HT-29 (cell line): ENCODE data around the gene PRLHR. TPM values are rescaled to one million over a fixed set of nuclear protein-coding genes. Genes with fewer than 3 reads are reported as not detected.
"Not testable (repeated sequence)": the region's sequence is repeated elsewhere in the genome, so short reads cannot be mapped to it uniquely, and the experiment has no call there.

ENCODE experiments used
- DNase-seq: peaks from one replicate; pipeline ENCODE4 v3.0.0-alpha.2; 2015; ENCODE audit warnings: low spot score
- total RNA-seq: library from RNA; depleted of rRNA; stranded (reverse); fragments of >200 nt; shearing (Covaris generic); gene quantifications from 2 replicates; pipeline ENCODE4 v1.2.3, GENCODE V29; 2014; rRNA removed

Gene PRLHR
- total RNA-seq: not detected in 2 replicates

DNA sequence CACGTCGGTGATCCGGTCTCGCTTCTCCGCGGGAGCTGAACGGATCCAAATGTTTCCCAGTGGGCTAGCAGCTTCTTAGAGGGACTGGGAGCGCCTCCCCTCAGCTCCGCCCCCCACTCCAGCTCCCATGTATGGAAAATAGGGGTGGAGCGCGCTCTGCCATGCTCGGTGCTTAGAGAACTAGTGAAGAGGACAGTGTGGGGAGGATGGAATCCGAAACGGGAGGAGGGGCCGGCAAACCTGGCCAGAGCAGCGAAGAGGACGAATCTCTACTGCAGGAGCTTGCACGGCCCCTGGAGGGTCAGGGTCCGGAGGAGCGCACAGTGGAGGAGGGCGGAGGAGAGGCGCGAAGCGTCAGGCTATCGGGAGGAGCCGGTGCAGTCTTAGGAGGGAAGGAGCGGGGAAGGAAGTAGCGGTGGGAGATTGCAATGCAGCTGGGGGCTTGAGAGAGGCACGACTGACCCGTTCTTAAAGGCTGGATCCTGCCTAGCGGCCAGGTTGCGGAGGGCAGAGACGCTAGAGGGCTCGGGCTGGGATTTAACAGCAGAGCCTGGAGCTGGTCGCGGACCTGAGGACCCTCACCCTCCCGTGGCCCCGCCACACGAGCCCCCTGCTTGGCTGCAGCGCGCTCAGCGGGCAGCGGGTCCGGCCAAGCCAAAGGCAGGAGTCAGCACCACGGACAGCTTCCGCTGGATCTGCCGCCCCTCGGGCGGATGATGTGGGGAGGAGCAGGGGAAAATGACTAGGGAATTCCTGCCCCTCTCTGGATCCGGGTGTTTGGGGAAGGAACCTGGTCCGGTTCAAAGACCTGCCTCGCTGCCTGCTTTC is at the start of gene PRLHR:
TSS of gene PRLHR (minus strand) at position 51 of the 828 bp plus-strand sequence. CDS start 404 bp downstream, outside the sequence.
- DNase-seq: no peak

DNA sequence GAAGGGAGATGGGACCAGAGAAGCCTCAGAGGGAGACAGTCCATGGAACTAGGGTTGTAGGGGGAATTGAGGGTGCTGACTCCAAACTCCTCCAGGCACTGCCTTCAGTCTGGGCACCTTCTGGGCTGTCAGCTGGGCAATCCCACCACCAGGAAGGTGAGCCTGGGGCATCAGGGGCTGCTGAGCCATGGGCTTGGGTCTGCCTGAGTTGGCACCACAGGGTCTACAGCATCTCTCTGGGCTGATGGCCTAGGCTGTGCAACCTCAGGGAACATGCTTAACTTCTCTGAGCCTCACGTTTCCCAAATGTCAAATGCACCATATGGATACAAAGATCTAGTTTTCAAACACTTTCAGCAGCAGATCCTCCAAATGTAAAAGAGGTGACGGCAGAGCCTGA is 46.8 kb upstream of the PRLHR start:
- no peak for DNase-seq

DNA sequence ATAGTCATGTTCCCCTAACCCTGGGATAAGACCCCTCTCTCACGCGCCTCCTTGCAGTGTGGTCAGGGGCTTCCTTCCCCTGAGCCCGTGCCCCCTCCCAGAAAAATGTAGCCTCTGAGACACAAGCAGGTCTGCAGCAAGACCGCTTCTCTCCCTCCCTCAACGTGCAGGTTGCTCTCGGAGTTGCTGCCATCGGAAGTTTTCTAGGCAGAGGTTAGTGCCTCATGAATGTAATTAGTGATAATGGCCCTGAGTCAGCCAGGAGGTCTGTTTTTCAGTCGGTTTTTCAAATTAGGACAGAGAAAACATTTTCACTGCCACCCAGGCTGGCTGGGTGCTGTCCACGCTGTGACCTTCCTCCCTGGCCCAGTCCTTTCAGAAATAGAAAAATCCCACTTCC is 43.2 kb upstream of the PRLHR start:
- DNase-seq: no peak

DNA sequence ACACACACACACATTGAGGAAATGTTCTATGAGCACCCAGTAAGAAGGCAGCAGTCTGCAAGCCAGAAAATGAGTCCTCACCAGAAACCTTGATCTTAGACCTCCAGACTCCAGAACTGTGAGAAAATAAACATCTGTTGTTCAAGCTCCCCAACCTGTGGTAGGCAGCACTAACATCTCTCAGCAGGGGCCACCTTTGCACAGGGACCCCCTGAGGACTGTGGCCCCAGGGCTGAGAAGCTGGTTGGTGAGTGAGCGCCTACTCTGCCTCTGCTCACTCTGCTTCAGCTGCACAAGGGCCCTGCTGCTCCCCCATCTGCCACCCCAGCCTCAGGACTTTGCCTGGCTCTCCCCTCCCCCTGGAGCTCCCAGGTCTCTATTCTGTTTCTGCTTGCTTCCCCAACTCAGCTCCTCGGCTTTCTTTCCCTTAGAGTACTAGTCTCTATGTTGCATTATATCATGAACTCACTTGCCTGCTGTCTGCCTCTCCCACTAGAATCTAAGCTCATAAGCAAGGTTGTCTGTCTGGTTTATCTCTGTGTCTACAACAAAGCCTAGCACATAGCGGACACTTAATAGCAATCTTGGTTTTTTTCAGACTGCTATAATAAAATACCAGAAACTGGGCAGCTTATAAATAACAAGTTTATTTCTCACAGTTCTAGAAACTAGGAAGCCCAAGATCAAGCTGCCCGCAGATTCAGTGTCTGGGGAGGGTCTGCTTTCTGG is 40.4 kb upstream of the PRLHR start:
- no peak for DNase-seq

DNA sequence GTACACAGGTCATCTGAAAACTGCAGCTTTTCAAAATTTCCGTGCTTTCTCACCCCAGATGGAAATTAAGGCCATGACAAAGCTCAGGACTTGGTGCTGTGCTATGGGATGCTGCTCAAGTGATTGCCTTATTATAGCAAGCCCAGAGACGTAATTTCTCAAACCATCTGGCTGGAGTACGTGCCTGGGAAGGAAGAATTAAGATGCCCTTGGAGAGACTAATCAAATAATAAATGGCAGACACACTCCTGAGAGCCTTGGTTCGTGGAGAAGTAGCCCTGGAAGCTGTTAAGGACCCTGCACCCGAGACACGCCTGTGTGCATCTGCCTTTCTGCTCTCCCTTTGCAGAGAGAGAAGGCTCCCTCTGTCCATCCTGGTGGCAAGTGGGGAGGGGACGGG is 38.3 kb upstream of the PRLHR start:
- no peak for DNase-seq

DNA sequence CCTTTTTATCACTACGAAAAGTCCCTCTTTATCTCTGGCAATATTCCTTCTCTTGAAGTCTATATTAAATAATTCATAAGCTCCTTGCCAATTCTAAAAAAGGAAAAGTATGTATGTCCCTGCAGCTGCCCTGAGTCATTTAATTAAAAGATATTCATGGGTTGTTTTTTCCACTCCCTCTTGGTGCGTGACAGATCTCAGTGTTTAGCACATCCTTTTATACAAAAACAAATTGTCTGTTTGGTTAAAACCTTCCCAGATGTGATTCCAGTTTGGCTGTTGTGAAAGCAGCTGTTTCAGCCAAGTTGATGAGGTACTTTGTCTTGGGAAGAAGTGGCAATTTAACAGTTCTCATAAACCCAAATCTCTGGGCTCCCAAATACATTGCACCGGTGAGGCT is 33.8 kb upstream of the PRLHR start:
- DNase-seq: no peak

DNA sequence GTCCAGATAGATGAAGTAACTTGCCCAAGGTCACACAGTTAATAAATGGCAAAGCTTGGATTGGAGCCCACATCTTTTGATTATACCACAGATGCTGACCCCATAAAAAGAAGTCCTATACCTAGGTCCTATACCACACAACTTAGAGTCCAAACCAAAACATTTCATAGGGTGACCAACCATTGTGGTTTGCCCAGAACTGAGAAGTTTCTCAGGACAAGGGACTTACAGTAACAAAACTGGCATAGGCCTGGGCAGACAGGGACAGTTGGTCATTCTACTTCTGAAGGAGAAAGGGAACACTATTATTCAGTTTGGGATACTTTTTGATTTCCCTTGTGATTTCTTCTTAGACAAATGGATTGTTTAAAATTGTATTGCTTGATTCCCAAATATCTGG is 32.9 kb upstream of the PRLHR start:
- no peak for DNase-seq

DNA sequence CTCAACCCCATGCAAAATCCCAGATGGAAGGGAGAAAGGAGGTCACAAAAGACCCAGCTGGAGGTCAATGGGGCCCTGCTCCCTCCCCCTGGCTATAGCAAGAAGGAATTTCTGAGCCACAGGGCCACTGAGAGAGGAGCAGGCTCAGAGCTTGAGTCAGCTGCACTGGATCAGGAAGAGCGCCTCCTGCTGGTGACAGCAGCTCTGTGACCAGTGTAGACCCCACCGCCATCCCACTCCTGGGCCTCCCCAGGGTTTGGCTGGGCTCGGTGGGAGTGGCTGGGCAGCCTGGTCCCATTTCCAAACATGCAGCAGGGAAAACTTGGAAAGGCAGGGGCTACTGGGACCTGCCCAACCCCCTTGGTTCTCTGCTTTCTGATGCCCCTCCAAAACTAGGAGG is 31.5 kb upstream of the PRLHR start:
- no peak for DNase-seq

DNA sequence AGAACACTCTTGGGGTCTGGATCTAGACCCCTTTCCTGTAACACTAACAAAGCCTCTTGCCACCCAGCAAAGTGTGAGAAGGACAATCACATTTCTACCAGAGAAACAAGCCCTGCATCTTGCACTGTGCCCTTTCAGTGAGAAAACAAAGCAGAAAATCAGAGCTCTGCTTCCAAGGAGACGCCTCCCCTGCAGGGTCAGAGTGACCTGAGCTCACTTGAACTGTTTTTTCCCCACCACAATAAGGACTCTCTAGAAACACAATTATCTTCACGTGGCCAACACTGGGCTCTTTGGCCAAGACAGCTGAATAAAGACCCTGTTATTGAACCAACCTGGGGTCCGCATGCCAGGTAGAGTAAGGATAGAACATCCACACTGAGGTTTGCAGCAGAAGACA is 30.1 kb upstream of the PRLHR start:
- no peak for DNase-seq

DNA sequence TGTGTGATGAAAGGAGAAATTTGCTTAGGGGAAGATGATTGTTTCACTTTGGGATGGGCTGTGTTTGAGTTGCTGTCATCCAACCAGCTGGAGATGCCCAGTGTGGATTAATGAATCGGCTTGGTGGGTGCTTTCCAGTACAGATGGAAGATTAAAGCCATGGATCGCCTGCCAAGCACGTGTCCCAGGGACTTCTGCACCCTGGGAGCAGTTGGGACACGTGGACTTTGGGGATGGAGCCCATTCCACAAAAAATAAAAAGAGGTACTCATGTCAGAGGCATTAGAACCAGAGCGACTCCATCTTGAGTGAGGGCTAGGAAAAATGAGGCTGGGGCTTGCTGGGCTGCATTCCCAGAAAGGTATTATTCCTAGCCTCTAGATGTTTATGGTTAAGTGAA is 29.3 kb upstream of the PRLHR start:
- no peak for DNase-seq

DNA sequence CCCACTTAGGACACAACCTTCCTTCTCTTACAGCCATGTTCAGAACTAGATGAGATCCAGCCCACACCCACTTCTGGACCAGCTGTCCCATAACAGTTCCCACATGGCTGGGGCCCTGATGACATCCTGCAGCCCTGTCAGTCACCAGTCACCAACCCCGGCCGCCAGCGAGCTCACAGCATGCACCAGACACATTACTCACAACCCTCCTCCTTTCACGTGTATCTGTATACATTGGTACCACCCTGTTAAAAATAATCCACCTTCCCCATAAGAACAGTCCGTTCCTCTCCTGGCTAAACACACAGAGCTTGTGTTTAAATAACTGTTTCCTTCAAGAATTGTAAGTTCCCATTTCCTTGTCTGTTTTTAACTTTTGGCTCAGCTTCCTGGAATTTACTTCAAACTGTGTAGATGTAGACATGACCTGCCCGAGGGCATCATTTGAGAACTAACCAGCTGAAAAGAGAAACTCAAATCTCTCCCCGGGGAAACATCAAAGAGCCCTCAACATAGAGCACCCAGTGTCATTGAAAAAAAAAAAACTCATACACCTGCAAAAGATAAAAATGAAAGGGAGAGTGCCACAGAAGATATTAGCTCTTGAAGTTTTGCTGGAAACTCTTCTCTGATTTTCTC is 26.0 kb upstream of the PRLHR start:
- no peak for DNase-seq

DNA sequence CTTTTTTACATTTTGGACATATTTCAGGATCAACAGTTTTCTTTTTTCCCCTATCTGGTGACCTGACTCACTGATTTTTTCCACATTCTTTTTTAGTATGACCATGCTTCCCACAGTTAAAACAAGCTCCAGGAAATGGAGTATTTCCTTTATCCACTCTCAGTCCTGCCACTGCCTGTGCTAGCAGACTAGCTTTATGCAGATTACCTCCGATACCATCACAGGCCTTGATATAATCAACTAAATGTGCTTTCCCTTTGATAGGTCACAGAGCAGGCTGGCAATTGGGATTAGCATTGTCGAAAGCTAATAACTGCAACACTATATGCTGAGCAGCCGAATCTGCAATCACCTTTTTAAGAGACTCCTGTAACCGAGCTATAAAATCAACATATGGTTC is 18.4 kb upstream of the PRLHR start:
- not testable (repeated sequence) for DNase-seq

DNA sequence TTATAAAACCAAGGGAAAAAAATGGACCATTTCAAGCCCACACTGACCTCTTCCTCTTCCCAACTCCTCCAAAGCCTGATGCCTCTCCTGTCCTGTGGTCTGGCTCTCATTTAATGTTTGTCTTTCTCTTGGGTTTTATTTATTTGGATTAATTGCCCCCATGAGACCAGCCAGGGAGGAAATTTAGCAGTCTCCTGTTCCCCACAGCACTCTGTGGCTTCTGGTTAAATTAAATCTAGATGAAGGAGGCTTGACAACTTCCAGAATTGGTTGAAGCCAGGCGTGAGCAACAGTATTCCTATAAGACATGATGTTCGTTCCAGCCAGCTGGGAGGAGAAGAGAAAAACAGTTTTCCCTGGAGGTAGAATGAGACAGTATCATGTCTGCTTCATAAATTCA is 15.1 kb upstream of the PRLHR start:
- no peak for DNase-seq

DNA sequence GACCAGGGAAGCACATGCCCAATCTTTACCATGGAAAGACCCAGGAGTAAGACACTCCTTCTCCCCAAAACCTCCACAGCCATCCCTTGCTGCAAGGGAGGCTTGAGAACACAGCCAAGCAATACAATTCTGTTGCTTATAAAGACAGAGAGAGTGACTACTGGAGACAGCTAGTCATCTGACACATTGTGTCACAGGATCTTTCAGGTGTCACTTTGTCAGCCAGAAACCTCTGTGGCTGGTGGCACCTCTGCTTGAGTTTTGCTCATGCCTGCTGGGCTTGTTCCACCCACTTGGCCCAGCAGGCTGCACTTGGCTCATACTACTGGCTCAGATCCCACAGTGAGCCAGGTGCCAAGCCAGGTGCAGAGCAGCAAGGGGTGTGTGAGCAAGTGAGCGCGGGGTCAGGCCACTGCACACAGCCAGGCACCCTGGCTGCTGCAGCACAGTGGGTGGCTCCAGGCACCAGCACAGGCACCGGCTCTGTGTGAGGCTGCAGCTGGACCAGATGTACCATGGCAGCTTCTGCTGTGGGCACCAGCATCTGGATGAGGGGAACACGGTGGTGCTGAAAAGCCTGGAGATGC is 12.4 kb upstream of the PRLHR start:
- DNase-seq: no peak

DNA sequence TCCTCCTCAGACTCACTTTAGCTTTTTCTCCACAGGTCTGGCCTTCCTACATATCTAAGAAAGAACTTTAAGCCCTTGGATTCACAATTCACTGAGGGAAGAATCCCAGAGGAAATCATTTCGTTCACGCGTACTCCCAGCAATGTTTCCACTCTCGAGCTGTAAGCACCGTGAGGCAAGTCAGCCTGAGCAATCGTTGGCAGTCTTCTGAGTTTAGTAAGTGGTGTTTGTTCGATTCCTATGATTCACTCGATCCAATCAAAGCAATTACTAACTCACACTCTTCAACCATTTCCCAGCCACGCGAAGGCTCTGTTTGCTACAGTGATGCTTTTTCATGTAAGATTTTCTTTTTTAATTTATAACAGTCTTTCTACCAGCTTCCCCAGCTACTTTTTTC is 10.2 kb upstream of the PRLHR start:
- no peak for DNase-seq

DNA sequence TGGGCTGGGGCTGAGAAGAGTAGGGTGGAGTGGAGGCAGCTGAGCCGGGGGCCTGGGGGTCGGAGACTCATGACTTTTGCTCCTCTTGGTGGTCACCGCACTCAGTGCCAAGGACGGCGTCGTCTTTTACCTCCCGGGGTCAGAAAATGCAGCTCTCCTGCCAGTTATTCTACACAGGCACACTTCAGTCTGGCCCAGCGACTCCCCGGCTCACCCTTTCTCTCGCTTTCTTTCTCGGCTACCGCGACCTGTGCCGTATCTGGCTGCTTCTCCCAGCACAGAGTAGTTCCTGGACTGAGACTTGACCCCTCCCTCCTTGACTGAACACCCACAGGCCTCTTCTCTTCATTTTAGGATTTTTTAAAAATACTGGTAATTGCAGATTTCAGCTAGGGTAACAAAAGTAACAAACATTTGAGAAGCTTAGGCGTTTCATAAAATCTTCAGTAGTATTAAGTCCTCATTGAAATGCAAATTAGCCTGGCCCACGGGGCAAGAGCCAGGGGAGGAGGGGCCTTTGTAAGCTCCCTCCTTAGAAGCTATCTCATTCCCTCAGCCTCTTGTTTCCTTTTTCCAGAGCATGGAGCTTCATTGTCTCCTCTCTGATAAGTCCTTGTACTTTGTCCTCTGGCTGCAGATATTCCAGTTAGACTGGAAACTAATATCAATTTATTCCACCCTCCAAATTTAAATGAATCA is 1.1 kb upstream of the PRLHR start:
- no peak for DNase-seq

DNA sequence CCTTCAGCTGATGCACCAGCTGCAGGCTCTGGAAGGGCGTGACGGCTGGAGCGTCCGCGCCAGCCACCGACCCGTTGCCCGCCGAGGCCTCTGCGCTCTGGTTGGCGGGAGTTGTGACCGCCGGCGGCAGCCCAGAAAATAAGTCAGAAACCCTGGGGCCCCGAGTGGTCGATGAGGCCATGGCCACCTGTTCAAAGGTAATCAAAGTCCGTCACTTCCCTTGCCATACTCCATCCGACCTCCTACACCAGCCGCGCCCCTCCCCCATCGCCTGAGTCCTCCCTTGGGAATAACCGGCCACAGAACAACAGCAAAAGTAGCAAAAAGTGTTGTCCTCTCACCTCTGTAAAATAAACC is 406 bp downstream of the PRLHR start:
- DNase-seq: no peak

DNA sequence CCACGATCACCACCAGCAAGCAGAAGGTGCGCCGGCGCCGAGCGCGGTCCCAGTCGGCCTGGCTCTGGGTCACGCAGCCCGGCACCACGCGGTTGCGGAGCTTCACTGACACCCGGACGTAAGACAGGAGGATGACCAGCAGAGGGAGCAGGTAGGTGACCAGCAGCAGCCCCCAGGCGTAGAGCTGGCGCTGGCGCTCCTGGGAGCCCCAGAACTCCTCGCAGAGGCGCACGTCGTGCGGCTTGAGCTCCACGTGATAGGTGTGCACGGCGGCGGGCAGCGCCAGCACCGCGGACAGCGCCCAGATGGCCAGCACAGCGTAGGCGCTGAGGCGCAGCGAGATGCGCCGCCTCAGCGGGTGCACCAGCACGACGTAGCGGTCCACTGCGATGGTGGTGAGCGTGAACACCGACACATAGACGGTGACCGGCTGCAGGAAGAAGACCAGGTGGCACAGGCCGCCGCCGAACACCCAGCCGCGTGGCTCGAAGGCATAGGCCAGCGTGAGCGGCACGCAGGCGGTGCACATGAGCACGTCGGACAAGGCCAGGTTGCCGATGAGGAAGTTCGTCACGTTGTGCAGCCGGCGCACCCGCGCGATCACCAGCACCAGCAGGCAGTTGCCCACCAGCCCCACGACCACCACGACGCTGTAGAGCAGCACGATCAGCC is 920 bp downstream of the PRLHR start:
- DNase-seq: no peak

DNA sequence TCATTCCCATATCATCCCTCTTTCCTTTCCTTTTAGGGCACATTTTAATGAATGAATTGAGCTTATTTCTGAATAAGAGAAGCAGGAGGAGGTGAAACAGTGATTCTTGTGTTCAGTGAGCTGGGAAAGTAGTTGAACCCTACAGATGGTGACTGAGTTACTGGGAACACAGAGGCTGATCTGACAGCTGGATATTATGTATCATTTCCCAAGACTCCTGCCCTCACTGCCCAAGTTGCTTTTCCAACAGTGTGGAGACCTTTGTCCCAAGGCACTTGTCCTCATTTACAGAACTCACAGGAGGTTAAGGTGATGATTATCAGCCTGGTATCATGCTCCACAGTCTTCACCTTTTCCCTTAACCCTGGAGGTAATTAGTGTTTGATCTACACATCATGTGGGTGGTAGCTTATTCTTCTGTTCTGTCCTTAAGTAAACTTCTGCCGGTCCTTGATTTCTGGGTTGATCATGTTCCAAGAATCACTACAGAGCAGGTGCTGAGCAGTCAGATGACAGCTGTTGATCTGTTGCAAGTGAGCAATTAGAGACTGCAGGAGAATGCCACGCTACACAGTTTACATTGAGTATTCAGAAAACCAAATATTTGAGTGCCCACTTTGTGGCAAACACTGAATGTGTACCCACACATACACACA is 2.6 kb downstream of the PRLHR start:
- no peak for DNase-seq

DNA sequence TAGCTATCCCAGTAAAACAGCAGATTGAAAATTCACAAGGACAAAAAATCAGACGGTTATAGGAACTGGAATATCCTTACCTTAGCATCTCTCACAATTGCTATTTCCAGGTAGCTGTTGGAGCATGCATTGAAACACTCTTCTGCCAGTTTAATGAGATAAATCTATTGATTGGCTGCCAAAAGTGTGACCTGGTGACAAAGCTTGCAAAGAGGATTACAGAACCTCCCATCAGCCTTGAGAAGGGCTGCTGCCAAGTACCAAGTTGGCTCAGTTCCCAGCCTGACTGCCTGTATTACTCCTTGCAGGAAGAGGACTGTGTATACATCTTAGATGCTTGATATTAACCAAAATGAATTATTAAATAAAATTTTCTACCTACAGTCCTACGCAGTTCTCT is 5.1 kb downstream of the PRLHR start:
- peak; percentile 19 for DNase-seq
